HEK293 (cell line): Measurements from ENCODE around the gene PLB1.

Experiments used
- CTCF ChIA-PET: fragments of 350-600 bp; formaldehyde crosslinking; extraction: SDS; loops from one replicate; lab custom pipeline; 2021; ENCODE audit warnings: antibody characterized with exemption; lab: Yijun Ruan, JAX
- POLR2A ChIA-PET: fragments of 300-600 bp; formaldehyde crosslinking; extraction: SDS; loops from one replicate; lab custom pipeline; 2020; ENCODE audit warnings: antibody characterized with exemption, inconsistent platforms; lab: Yijun Ruan, JAX
- H3K27ac ChIP-seq: fragments of 200-500 bp; sonication (Bioruptor generic); 2 replicates; pipeline ENCODE4 v1.5.1; 2014; ENCODE audit warnings: low read depth, low read length, control low read depth, inconsistent platforms; ENCODE audit errors: extremely low read depth
- H3K36me3 ChIP-seq, 2 experiments: fragments of 200-500 bp in 1 of 2; sonication (Bioruptor generic) in 1 of 2; 1 replicate in 1 of 2; 2 replicates in 1 of 2; pipeline ENCODE4 v1.5.1; 2014 to 2017; ENCODE audit warnings: inconsistent platforms in 2 of 2, low read length in 2 of 2; ENCODE audit not compliant: control insufficient read depth in 2 of 2, insufficient read depth in 1 of 2
- H3K4me1 ChIP-seq: fragments of 200-500 bp; sonication (Bioruptor generic); 2 replicates; pipeline ENCODE4 v1.5.1; 2014; ENCODE audit warnings: mild to moderate bottlenecking, low read length, inconsistent platforms; ENCODE audit not compliant: control insufficient read depth, insufficient read depth
- H3K4me3 ChIP-seq: 2 replicates; pipeline ENCODE4 v1.5.1; 2011; ENCODE audit warnings: low read depth, mild to moderate bottlenecking, control low read depth, low read length, moderate library complexity
- H3K9me3 ChIP-seq: fragments of 200-500 bp; sonication (Bioruptor generic); 2 replicates; pipeline ENCODE4 v1.5.1; 2014; ENCODE audit warnings: low read depth, low read length, inconsistent platforms; ENCODE audit not compliant: control insufficient read depth, insufficient read depth
- GLIS2 ChIP-seq: fragments of 450-650 bp; formaldehyde crosslinking; IDR thresholded peaks from 2 replicates; pipeline ENCODE4 v1.5.1; 2016; ENCODE audit warnings: missing biosample characterization, missing genetic modification characterization
- KLF7 ChIP-seq: fragments of 450-650 bp; formaldehyde crosslinking; IDR thresholded peaks from 2 replicates; pipeline ENCODE4 v1.5.1; 2016; ENCODE audit warnings: missing biosample characterization, missing genetic modification characterization, borderline replicate concordance
- ZNF10 ChIP-seq: fragments of 450-650 bp; formaldehyde crosslinking; IDR thresholded peaks from 2 replicates; pipeline ENCODE4 v1.5.1; 2017; ENCODE audit warnings: missing biosample characterization, missing genetic modification characterization
- ZNF148 ChIP-seq: fragments of 450-650 bp; formaldehyde crosslinking; IDR thresholded peaks from 2 replicates; pipeline ENCODE4 v1.5.0; 2017; ENCODE audit warnings: missing biosample characterization, missing genetic modification characterization, borderline replicate concordance
- ZNF16 ChIP-seq: fragments of 450-650 bp; formaldehyde crosslinking; IDR thresholded peaks from 2 replicates; pipeline ENCODE4 v1.5.1; 2016; ENCODE audit warnings: low read depth, missing biosample characterization, missing genetic modification characterization
- ZNF19 ChIP-seq: fragments of 450-650 bp; formaldehyde crosslinking; IDR thresholded peaks from 2 replicates; pipeline ENCODE4; 2016; ENCODE audit warnings: missing biosample characterization, missing genetic modification characterization, low read depth
- ZNF274 ChIP-seq, 2 experiments: fragments of 200-500 bp in 1 of 2; fragments of 450-650 bp in 1 of 2; sonication (Bioruptor generic) in 1 of 2; formaldehyde crosslinking in 1 of 2; IDR thresholded peaks; 2 replicates each; pipeline versions ENCODE4 v1.5.1 to v1.6.1; 2014 to 2016; ENCODE audit warnings: borderline replicate concordance in 1 of 2, inconsistent platforms in 1 of 2, low read length in 1 of 2, missing biosample characterization in 1 of 2, missing genetic modification characterization in 1 of 2
- ZNF423 ChIP-seq: fragments of 450-650 bp; formaldehyde crosslinking; IDR thresholded peaks from 2 replicates; pipeline ENCODE4 v1.5.1; 2016; ENCODE audit warnings: missing biosample characterization, missing genetic modification characterization
- ZNF549 ChIP-seq: fragments of 450-650 bp; IDR thresholded peaks from 2 replicates; pipeline ENCODE4 v1.5.1; 2018; ENCODE audit warnings: missing biosample characterization, missing genetic modification characterization, mild to moderate bottlenecking, inconsistent platforms, moderate library complexity
- ZNF561 ChIP-seq: fragments of 450-650 bp; IDR thresholded peaks from 2 replicates; pipeline ENCODE4 v1.5.1; 2018; ENCODE audit warnings: missing biosample characterization, missing genetic modification characterization, borderline replicate concordance
- ZSCAN4 ChIP-seq: fragments of 450-650 bp; formaldehyde crosslinking; IDR thresholded peaks from 2 replicates; pipeline ENCODE4 v1.5.1; 2017; ENCODE audit warnings: missing biosample characterization, missing genetic modification characterization
- ZXDB ChIP-seq: fragments of 450-650 bp; formaldehyde crosslinking; IDR thresholded peaks from 2 replicates; pipeline ENCODE4 v1.5.1; 2016; ENCODE audit warnings: missing biosample characterization, missing genetic modification characterization
- TF ChIP-seq, protein P1 (sequence below): fragments of 450-650 bp; formaldehyde crosslinking; conservative IDR thresholded peaks from 2 replicates; pipeline ENCODE4 v1.5.1; 2016; ENCODE audit warnings: low read depth, missing biosample characterization, missing genetic modification characterization
- TF ChIP-seq, protein P2 (sequence below): fragments of 450-650 bp; formaldehyde crosslinking; IDR thresholded peaks from 2 replicates; pipeline ENCODE4 v1.5.1; 2016; ENCODE audit warnings: missing biosample characterization, missing genetic modification characterization
- TF ChIP-seq, protein P3 (sequence below): fragments of 450-650 bp; IDR thresholded peaks from 2 replicates; pipeline ENCODE4 v1.5.1; 2018; ENCODE audit warnings: missing biosample characterization, mild to moderate bottlenecking, missing genetic modification characterization

Gene PLB1

GRCh38 chr2:28617502-28618184 lies 121.8 kb downstream of the PLB1 start (continued):
- TF ChIP-seq, protein P1, sequence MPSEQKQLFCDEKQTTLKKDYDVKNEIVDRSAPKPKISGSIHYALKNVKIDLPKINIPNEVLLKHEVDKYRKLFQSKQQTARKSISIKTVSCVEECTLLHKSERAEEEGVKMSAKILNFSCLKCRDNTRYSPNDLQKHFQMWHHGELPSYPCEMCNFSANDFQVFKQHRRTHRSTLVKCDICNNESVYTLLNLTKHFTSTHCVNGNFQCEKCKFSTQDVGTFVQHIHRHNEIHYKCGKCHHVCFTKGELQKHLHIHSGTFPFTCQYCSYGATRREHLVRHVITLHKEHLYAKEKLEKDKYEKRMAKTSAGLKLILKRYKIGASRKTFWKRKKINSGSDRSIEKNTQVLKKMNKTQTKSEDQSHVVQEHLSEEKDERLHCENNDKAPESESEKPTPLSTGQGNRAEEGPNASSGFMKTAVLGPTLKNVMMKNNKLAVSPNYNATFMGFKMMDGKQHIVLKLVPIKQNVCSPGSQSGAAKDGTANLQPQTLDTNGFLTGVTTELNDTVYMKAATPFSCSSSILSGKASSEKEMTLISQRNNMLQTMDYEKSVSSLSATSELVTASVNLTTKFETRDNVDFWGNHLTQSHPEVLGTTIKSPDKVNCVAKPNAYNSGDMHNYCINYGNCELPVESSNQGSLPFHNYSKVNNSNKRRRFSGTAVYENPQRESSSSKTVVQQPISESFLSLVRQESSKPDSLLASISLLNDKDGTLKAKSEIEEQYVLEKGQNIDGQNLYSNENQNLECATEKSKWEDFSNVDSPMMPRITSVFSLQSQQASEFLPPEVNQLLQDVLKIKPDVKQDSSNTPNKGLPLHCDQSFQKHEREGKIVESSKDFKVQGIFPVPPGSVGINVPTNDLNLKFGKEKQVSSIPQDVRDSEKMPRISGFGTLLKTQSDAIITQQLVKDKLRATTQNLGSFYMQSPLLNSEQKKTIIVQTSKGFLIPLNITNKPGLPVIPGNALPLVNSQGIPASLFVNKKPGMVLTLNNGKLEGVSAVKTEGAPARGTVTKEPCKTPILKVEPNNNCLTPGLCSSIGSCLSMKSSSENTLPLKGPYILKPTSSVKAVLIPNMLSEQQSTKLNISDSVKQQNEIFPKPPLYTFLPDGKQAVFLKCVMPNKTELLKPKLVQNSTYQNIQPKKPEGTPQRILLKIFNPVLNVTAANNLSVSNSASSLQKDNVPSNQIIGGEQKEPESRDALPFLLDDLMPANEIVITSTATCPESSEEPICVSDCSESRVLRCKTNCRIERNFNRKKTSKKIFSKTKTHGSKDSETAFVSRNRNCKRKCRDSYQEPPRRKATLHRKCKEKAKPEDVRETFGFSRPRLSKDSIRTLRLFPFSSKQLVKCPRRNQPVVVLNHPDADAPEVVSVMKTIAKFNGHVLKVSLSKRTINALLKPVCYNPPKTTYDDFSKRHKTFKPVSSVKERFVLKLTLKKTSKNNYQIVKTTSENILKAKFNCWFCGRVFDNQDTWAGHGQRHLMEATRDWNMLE (tag by site-specific recombination), result no peak
- TF ChIP-seq ZNF274 (IDR thresholded peaks at IDR 0.05; ENCODE audit: low read length) (no peak), ZNF274 (tag by site-specific recombination; IDR thresholded peaks at IDR 0.05; ENCODE audit: borderline replicate concordance) (no peak), ZXDB (tag by site-specific recombination) (no peak), ZNF549 (tag by site-specific recombination) (no peak), GLIS2 (tag by site-specific recombination) (no peak), ZNF148 (tag by site-specific recombination) (no peak)
- TF ChIP-seq, protein P2, sequence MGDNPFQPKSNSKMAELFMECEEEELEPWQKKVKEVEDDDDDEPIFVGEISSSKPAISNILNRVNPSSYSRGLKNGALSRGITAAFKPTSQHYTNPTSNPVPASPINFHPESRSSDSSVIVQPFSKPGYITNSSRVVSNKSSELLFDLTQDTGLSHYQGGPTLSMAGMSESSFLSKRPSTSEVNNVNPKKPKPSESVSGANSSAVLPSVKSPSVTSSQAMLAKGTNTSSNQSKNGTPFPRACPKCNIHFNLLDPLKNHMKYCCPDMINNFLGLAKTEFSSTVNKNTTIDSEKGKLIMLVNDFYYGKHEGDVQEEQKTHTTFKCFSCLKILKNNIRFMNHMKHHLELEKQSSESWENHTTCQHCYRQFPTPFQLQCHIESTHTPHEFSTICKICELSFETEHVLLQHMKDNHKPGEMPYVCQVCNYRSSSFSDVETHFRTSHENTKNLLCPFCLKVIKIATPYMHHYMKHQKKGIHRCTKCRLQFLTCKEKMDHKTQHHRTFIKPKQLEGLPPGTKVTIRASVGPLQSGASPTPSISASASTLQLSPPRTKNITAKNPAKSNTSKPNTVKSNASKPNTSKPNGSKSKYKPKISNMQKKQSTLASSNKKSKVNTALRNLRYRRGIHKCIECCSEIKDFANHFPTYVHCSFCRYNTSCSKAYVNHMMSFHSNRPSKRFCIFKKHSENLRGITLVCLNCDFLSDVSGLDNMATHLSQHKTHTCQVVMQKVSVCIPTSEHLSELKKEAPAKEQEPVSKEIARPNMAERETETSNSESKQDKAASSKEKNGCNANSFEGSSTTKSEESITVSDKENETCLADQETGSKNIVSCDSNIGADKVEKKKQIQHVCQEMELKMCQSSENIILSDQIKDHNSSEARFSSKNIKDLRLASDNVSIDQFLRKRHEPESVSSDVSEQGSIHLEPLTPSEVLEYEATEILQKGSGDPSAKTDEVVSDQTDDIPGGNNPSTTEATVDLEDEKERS (tag by site-specific recombination), result no peak
- TF ChIP-seq, protein P3, sequence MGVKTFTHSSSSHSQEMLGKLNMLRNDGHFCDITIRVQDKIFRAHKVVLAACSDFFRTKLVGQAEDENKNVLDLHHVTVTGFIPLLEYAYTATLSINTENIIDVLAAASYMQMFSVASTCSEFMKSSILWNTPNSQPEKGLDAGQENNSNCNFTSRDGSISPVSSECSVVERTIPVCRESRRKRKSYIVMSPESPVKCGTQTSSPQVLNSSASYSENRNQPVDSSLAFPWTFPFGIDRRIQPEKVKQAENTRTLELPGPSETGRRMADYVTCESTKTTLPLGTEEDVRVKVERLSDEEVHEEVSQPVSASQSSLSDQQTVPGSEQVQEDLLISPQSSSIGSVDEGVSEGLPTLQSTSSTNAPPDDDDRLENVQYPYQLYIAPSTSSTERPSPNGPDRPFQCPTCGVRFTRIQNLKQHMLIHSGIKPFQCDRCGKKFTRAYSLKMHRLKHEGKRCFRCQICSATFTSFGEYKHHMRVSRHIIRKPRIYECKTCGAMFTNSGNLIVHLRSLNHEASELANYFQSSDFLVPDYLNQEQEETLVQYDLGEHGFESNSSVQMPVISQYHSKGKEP (tag by site-specific recombination), result no peak

GRCh38 chr2:28618221-28619141 lies 122.6 kb downstream of the PLB1 start:
- Histone ChIP-seq H3K27ac (no peak overlapping the region), H3K4me3 (no peak overlapping the region), H3K4me1 (peaks cover 2% of the 10 kb centered on the region; the same call in 1 of the 2 replicates), H3K36me3 (no peaks in the 10 kb centered on the region), H3K9me3 (no peaks in the 10 kb centered on the region)
- TF ChIP-seq ZNF561 (no peak), ZNF10 (tag by site-specific recombination) (no peak), ZNF19 (no peak), ZNF423 (tag by site-specific recombination) (no peak), KLF7 (no peak), ZSCAN4 (tag by site-specific recombination) (no peak), ZNF16 (no peak)
- CTCF ChIA-PET, result interaction anchor here (1.0 to 1.6 kb wide), 2 partner anchors 24 kb away, joined by 4 to 12 read pairs; no protein-coding TSS in a partner anchor
- POLR2A ChIA-PET, result interaction anchor here (1.3 kb wide), 1 partner anchor 133 kb away, joined by 4 read pairs; the partner anchor contains the start of gene PPP1CB
